GM18511 (cell line): Measurements from ENCODE around the gene TMEM266.

Experiments used
- ATAC-seq: cut with Tn5 transposase; IDR thresholded peaks from one replicate; pipeline ENCODE4 v1.9.1; 2021; ENCODE audit warnings: mild to moderate bottlenecking, moderate library complexity; ENCODE audit not compliant: unreplicated experiment

TMEM266 gene

GRCh38 chr15:76199106-76200082 is 139.6 kb downstream of the TMEM266 start:
- no peak for ATAC-seq

GRCh38 chr15:76200083-76200465 is 140.3 kb downstream of the TMEM266 start:
- ATAC-seq = no peak

- ATAC-seq = no peak
Observed at GRCh38 chr15:76200641-76201105, 140.9 kb downstream of the TMEM266 start.

- ATAC-seq = no peak
Observed at GRCh38 chr15:76201536-76202255, 141.9 kb downstream of the TMEM266 start.

GRCh38 chr15:76203346-76204108 is 143.7 kb downstream of the TMEM266 start:
- no peak for ATAC-seq

- ATAC-seq = no peak
Observed at GRCh38 chr15:76204109-76204845, 144.5 kb downstream of the TMEM266 start.

- ATAC-seq = no peak
Observed at GRCh38 chr15:76204916-76205460, 145.2 kb downstream of the TMEM266 start.

GRCh38 chr15:76206325-76206976 is 146.7 kb downstream of the TMEM266 start:
- no peak for ATAC-seq

GRCh38 chr15:76208084-76208785 is 148.4 kb downstream of the TMEM266 start:
- ATAC-seq = no peak

- ATAC-seq = no peak
Observed at GRCh38 chr15:76208786-76209424, 149.1 kb downstream of the TMEM266 start.

- no peak for ATAC-seq
Observed at GRCh38 chr15:76209523-76209922, 149.7 kb downstream of the TMEM266 start.

- no peak for ATAC-seq
Observed at GRCh38 chr15:76209942-76210341, 150.2 kb downstream of the TMEM266 start.

- ATAC-seq = no peak
Observed at GRCh38 chr15:76215634-76216033, 155.8 kb downstream of the TMEM266 start.

- no peak for ATAC-seq
Observed at GRCh38 chr15:76217029-76217881, 157.5 kb downstream of the TMEM266 start.

- ATAC-seq = no peak
Observed at GRCh38 chr15:76217882-76218217, 158.1 kb downstream of the TMEM266 start.

- ATAC-seq = no peak
Observed at GRCh38 chr15:76221085-76221767, 161.4 kb downstream of the TMEM266 start.

- no peak for ATAC-seq
Observed at GRCh38 chr15:76222159-76222558, 162.4 kb downstream of the TMEM266 start.
